ENCODE measurements around the gene ZEB2.

GRCh38 chr2:144376926-144377325 lies 143.0 kb downstream of the ZEB2 start:
- TF ChIP-seq MAX (IDR thresholded peaks at IDR 0.05) (no peak), HNF4A (conservative IDR thresholded peaks at IDR 0.05) (no peak), RAD21 (IDR thresholded peaks at IDR 0.05) (no peak), SP1 (IDR thresholded peaks at IDR 0.05) (no peak), TAF1 (conservative IDR thresholded peaks at IDR 0.05) (no peak), GABPA (IDR thresholded peaks at IDR 0.05 in 1 of 2, conservative IDR thresholded peaks at IDR 0.05 in 1 of 2) (no peak), JUND (IDR thresholded peaks at IDR 0.05) (no peak), RXRA (IDR thresholded peaks at IDR 0.05) (no peak)
- TF ChIP-seq, protein P1, sequence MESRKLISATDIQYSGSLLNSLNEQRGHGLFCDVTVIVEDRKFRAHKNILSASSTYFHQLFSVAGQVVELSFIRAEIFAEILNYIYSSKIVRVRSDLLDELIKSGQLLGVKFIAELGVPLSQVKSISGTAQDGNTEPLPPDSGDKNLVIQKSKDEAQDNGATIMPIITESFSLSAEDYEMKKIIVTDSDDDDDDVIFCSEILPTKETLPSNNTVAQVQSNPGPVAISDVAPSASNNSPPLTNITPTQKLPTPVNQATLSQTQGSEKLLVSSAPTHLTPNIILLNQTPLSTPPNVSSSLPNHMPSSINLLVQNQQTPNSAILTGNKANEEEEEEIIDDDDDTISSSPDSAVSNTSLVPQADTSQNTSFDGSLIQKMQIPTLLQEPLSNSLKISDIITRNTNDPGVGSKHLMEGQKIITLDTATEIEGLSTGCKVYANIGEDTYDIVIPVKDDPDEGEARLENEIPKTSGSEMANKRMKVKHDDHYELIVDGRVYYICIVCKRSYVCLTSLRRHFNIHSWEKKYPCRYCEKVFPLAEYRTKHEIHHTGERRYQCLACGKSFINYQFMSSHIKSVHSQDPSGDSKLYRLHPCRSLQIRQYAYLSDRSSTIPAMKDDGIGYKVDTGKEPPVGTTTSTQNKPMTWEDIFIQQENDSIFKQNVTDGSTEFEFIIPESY (IDR thresholded peaks at IDR 0.05), result no peak
- TF ChIP-seq, protein P2, sequence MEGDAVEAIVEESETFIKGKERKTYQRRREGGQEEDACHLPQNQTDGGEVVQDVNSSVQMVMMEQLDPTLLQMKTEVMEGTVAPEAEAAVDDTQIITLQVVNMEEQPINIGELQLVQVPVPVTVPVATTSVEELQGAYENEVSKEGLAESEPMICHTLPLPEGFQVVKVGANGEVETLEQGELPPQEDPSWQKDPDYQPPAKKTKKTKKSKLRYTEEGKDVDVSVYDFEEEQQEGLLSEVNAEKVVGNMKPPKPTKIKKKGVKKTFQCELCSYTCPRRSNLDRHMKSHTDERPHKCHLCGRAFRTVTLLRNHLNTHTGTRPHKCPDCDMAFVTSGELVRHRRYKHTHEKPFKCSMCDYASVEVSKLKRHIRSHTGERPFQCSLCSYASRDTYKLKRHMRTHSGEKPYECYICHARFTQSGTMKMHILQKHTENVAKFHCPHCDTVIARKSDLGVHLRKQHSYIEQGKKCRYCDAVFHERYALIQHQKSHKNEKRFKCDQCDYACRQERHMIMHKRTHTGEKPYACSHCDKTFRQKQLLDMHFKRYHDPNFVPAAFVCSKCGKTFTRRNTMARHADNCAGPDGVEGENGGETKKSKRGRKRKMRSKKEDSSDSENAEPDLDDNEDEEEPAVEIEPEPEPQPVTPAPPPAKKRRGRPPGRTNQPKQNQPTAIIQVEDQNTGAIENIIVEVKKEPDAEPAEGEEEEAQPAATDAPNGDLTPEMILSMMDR (IDR thresholded peaks at IDR 0.05; ENCODE audit: low read depth, low read length, missing input control), result no peak
- TF ChIP-seq, protein P3, sequence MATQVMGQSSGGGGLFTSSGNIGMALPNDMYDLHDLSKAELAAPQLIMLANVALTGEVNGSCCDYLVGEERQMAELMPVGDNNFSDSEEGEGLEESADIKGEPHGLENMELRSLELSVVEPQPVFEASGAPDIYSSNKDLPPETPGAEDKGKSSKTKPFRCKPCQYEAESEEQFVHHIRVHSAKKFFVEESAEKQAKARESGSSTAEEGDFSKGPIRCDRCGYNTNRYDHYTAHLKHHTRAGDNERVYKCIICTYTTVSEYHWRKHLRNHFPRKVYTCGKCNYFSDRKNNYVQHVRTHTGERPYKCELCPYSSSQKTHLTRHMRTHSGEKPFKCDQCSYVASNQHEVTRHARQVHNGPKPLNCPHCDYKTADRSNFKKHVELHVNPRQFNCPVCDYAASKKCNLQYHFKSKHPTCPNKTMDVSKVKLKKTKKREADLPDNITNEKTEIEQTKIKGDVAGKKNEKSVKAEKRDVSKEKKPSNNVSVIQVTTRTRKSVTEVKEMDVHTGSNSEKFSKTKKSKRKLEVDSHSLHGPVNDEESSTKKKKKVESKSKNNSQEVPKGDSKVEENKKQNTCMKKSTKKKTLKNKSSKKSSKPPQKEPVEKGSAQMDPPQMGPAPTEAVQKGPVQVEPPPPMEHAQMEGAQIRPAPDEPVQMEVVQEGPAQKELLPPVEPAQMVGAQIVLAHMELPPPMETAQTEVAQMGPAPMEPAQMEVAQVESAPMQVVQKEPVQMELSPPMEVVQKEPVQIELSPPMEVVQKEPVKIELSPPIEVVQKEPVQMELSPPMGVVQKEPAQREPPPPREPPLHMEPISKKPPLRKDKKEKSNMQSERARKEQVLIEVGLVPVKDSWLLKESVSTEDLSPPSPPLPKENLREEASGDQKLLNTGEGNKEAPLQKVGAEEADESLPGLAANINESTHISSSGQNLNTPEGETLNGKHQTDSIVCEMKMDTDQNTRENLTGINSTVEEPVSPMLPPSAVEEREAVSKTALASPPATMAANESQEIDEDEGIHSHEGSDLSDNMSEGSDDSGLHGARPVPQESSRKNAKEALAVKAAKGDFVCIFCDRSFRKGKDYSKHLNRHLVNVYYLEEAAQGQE (IDR thresholded peaks at IDR 0.05), result no peak
